CD4-positive, alpha-beta T cell (primary cell): ENCODE data around the gene BNC1. TPM values are rescaled to one million over a fixed set of nuclear protein-coding genes. Genes with fewer than 3 reads are reported as not detected.

Source experiments
- ATAC-seq: fragments of 200-7000 bp; cut with Tn5 transposase; one replicate; pipeline ENCODE4 v1.10.0; 2022; ENCODE audit warnings: mild to moderate bottlenecking; ENCODE audit not compliant: poor library complexity
- CTCF ChIA-PET: fragments of 350-600 bp; sonication (Branson Sonifier 250); formaldehyde crosslinking; loops from one replicate; lab custom pipeline; 2021; ENCODE audit warnings: antibody characterized with exemption, inconsistent platforms; lab: Charles Lee
- POLR2A ChIA-PET: fragments of 350-600 bp; sonication (Branson Sonifier 250); formaldehyde crosslinking; loops from one replicate; lab custom pipeline; 2021; ENCODE audit warnings: antibody characterized with exemption, inconsistent platforms; lab: Charles Lee
- DNase-seq, 14 experiments: peaks; one replicate each; pipeline ENCODE4 v3.0.0-alpha.2; 2013 to 2020; ENCODE audit warnings: mixed read lengths in 2 of 14
- H3K27ac ChIP-seq, 2 donors: one replicate each; pipeline versions ENCODE4 v1.5.1 to v1.7.0; 2013; ENCODE audit warnings: low read length in 2 of 2, low read depth in 1 of 2, mild to moderate bottlenecking in 1 of 2
- H3K27me3 ChIP-seq, 2 experiments: 1 replicate in 1 of 2; 2 replicates in 1 of 2; pipeline versions ENCODE4 v1.6.1 to v1.7.0; 2013; ENCODE audit warnings: low read length in 2 of 2, control low read depth in 1 of 2, mild to moderate bottlenecking in 1 of 2, moderate library complexity in 1 of 2; ENCODE audit not compliant: insufficient read depth in 2 of 2, control insufficient read depth in 1 of 2
- H3K36me3 ChIP-seq: one replicate; pipeline ENCODE4 v1.6.1; 2013; ENCODE audit warnings: low read length, control low read depth; ENCODE audit not compliant: insufficient read depth
- H3K4me1 ChIP-seq: one replicate; pipeline ENCODE4 v1.6.1; 2013; ENCODE audit warnings: low read length, control low read depth; ENCODE audit not compliant: insufficient read depth
- H3K4me3 ChIP-seq: one replicate; pipeline ENCODE4 v1.5.1; 2013; ENCODE audit warnings: mild to moderate bottlenecking, low read length, moderate library complexity
- H3K9me3 ChIP-seq, 2 experiments: 1 replicate in 1 of 2; 2 replicates in 1 of 2; pipeline versions ENCODE4 v1.6.1 to v1.7.0; 2013; ENCODE audit warnings: low read length in 2 of 2, mild to moderate bottlenecking in 2 of 2, control low read depth in 1 of 2, moderate library complexity in 1 of 2; ENCODE audit not compliant: control insufficient read depth in 1 of 2, insufficient read depth in 1 of 2
- H3K27ac Mint-ChIP-seq: one replicate; pipeline ENCODE4 v1.8.0; 2020; ENCODE audit warnings: mixed read lengths
- H3K27me3 Mint-ChIP-seq: one replicate; pipeline ENCODE4 v1.8.0; 2021; ENCODE audit warnings: mixed read lengths
- H3K36me3 Mint-ChIP-seq: one replicate; pipeline ENCODE4 v1.8.0; 2021; ENCODE audit warnings: low read depth, mixed read lengths
- H3K4me1 Mint-ChIP-seq: one replicate; pipeline ENCODE4 v1.8.0; 2021; ENCODE audit warnings: low read depth, mixed read lengths
- H3K4me3 Mint-ChIP-seq: one replicate; pipeline ENCODE4 v1.8.0; 2020; ENCODE audit warnings: mild to moderate bottlenecking, mixed read lengths
- H3K9me3 Mint-ChIP-seq: one replicate; pipeline ENCODE4 v1.8.0; 2020; ENCODE audit warnings: mixed read lengths
- CTCF ChIP-seq: fragments of 200-600 bp; IDR thresholded peaks from one replicate; pipeline ENCODE4 v1.8.0; 2022; ENCODE audit warnings: antibody characterized with exemption, mild to moderate bottlenecking
- intact Hi-C, 2 experiments: fragments of 100-400 bp; cut with DNase I in 1 of 2; cut with micrococcal nuclease in 1 of 2; formaldehyde crosslinking; loops; one replicate each; pipeline versions ENCODE4 v1.15.1 to v1.9.0; 2023 to 2025; cut with DNase I, micrococcal nuclease
- total RNA-seq, 174 experiments: library from RNA in 2 of 174; stranded (reverse) in 2 of 174; gene quantifications; one replicate each; pipeline ENCODE4 v1.2.3 and lab custom pipeline; 2021 to 2026

BNC1 gene
- total RNA-seq, 2 experiments from 2014 or later = not detected

DNA sequence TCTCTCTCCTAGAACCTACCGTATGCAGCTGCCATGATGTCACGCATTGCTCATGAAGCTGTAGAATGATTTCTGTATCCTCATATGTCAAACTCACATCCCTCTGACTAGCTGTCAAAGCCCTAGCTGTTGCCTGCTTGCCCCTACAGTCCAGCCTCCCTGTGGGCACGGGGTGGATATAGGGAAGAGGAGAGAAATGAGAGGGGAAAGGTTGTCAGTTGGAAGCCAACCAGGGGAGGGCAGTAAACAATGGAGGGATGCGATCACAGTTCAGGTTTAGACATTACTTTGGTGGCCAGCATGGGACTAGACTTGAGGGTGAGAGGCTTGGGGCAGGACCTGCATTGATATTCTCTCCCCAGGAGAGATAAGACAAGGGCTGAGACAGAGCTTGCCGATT is 75.1 kb downstream of the BNC1 start:
- POLR2A ChIA-PET = no interaction called here
- peaks cover 22 to 33% of the 10 kb centered on the region in 2 experiments for H3K27me3 ChIP-seq
- CTCF ChIA-PET = no interaction called here
- H3K4me1 ChIP-seq = peaks cover 9% of the 10 kb centered on the region
- DNase-seq (no peak), ATAC-seq (no peak)
- no peak overlapping the region for H3K27ac ChIP-seq
- no peak for TF ChIP-seq CTCF
- Mint-ChIP-seq H3K36me3 (peaks cover 4% of the 10 kb centered on the region), H3K9me3 (no peaks in the 10 kb centered on the region), H3K4me1 (peaks cover 8% of the 10 kb centered on the region), H3K27me3 (peaks cover 25% of the 10 kb centered on the region), H3K27ac (no peak overlapping the region), H3K4me3 (no peak overlapping the region)
- no peaks in the 10 kb centered on the region for H3K9me3 ChIP-seq
- H3K36me3 ChIP-seq = no peaks in the 10 kb centered on the region
- no peak overlapping the region for H3K4me3 ChIP-seq
- intact Hi-C loops = loop anchor here in 1 of 2 experiments (10.0 kb wide), 1 partner anchor 195 kb away; the partner anchor contains the start of gene C15orf40

DNA sequence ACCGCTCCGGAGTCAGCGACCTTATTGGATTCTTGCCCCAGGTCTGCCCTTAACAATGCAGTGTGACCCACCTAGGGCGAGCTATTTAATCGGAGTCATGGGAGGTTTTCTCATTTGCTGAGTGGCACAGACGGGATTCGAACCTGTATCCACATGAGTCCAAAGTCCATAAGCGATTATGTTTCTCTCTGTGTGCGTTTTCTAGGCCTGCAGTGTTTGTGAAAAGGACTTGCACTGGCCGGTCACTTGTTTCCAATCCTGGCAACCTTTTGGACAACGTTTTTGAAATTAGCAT is 76.2 kb downstream of the BNC1 start:
- peaks cover 22 to 33% of the 10 kb centered on the region in 2 experiments for H3K27me3 ChIP-seq
- H3K4me1 Mint-ChIP-seq = peaks cover 8% of the 10 kb centered on the region
- H3K27ac ChIP-seq = no peak overlapping the region
- peaks cover 28% of the 10 kb centered on the region for H3K27me3 Mint-ChIP-seq
- H3K9me3 ChIP-seq = no peaks in the 10 kb centered on the region
- ATAC-seq = no peak
- H3K4me3 Mint-ChIP-seq = no peak overlapping the region
- ChIA-PET CTCF (no interaction called here), POLR2A (no interaction called here)
- intact Hi-C loops = loop anchor here in 1 of 2 experiments (10.0 kb wide), 1 partner anchor 194 kb away; the partner anchor contains the start of gene C15orf40
- no peaks in the 10 kb centered on the region for H3K36me3 ChIP-seq
- no peak overlapping the region for H3K27ac Mint-ChIP-seq
- H3K36me3 Mint-ChIP-seq = peaks cover 4% of the 10 kb centered on the region
- H3K4me3 ChIP-seq = peak overlapping the region; percentile 22
- no peak for DNase-seq
- peaks cover 9% of the 10 kb centered on the region for H3K4me1 ChIP-seq
- H3K9me3 Mint-ChIP-seq = no peaks in the 10 kb centered on the region
- TF ChIP-seq CTCF = no peak

DNA sequence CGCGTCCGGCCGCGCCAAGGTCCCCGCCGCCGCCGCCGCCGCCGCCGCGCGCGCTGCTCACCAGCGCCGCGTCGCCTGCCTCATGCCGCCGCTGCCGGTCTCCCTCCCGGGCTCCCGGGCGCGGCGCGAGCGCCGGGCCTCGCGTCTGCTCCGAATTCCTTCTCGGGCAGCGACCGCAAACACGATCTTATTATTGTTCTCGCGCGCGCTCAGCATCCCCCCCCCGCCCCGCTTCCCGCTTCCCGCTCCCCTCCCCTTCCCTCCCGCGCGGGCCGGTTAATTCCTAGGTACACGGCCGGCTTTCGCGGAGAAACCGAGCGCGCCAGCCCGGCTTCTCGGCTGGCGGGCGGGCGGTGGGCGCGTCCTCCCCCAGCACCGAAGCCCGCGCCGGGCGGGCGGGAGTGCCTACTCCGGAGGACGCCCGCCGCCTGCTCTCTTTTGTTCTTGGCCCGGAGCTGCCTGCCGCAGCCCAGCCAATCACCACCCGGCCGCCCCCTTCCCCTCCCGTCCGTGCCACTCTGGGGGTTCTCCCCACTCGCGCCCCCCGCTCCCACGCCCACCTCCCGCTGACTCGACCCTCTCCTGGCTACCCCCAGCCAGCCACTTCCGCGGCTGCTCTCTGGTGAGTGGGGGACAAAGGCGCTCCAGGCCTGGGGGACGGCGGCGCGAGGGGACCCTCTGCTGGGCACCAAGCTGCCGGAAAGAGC is 76.7 kb downstream of the BNC1 start, which contains the start of gene HDGFL3:
HDGFL3 (minus strand) TSS at position 164 of the 707 bp plus-strand sequence. CDS start 409 bp downstream, outside the sequence.
- intact Hi-C loops = loop anchor here in 1 of 2 experiments (10.0 kb wide), 1 partner anchor 193 kb away; the partner anchor contains the start of gene C15orf40

More for the DNA sequence above, 76.7 kb downstream of the BNC1 start, which contains the start of gene HDGFL3:
- Histone ChIP-seq H3K36me3 (no peaks in the 10 kb centered on the region), H3K4me1 (peaks cover 9% of the 10 kb centered on the region), H3K27ac (no peak within 1 kb of the TSS), H3K27me3 (peaks cover 24 to 33% of the 10 kb centered on the region in 2 experiments), H3K9me3 (no peaks in the 10 kb centered on the region), H3K4me3 (peak within 1 kb of the TSS; percentile 34)
- H3K27ac Mint-ChIP-seq = peak within 1 kb of the TSS; percentile 40
- DNase-seq (peak in 8 of 14 experiments; percentile 1 to 35 (median 10)), ATAC-seq (peak; percentile 37)
- H3K9me3 Mint-ChIP-seq = no peaks in the 10 kb centered on the region
- CTCF ChIA-PET = no interaction called here
- H3K4me3 Mint-ChIP-seq = peak within 1 kb of the TSS; percentile 88
- POLR2A ChIA-PET = no interaction called here
- TF ChIP-seq CTCF = no peak
- H3K36me3 Mint-ChIP-seq = peaks cover 4% of the 10 kb centered on the region
- peaks cover 28% of the 10 kb centered on the region for H3K27me3 Mint-ChIP-seq
- peaks cover 8% of the 10 kb centered on the region for H3K4me1 Mint-ChIP-seq
